EH (cell line): ENCODE results near the gene MED4.
"Not testable (repeated sequence)": the region's sequence is repeated elsewhere in the genome, so short reads cannot be mapped to it uniquely, and the experiment has no call there.

Experiments used
- DNase-seq: peaks from one replicate; pipeline ENCODE4 v3.0.0-alpha.2; 2015; ENCODE audit warnings: low read depth

The MED4 gene

GRCh38 chr13:48094404-48094780 is 512 bp downstream of the MED4 start:
- DNase-seq, result no peak

- no peak for DNase-seq
Measured at GRCh38 chr13:48093588-48093987, 1.3 kb downstream of the MED4 start.

GRCh38 chr13:48086272-48086671 is 8.6 kb downstream of the MED4 start:
- DNase-seq, result no peak

- DNase-seq, result no peak
Measured at GRCh38 chr13:48081739-48082138, 13.2 kb downstream of the MED4 start.

GRCh38 chr13:48078251-48078656 is 16.6 kb downstream of the MED4 start:
- DNase-seq, result peak; percentile 4

- DNase-seq, result no peak
Measured at GRCh38 chr13:48074006-48074405, 20.9 kb downstream of the MED4 start.

GRCh38 chr13:48072787-48073186 is 22.1 kb downstream of the MED4 start:
- DNase-seq, result no peak

GRCh38 chr13:48072304-48072703 is 22.6 kb downstream of the MED4 start:
- no peak for DNase-seq

- no peak for DNase-seq
Measured at GRCh38 chr13:48070942-48071341, 24.0 kb downstream of the MED4 start.

GRCh38 chr13:48069573-48069972 is 25.3 kb downstream of the MED4 start:
- no peak for DNase-seq

- no peak for DNase-seq
Measured at GRCh38 chr13:48068952-48069351, 26.0 kb downstream of the MED4 start.

- DNase-seq, result no peak
Measured at GRCh38 chr13:48068036-48068435, 26.9 kb downstream of the MED4 start.

GRCh38 chr13:48066310-48066989 is 28.5 kb downstream of the MED4 start:
- peak; percentile 41 for DNase-seq

- DNase-seq, result not testable (repeated sequence)
Measured at GRCh38 chr13:48059951-48060350, 35.0 kb downstream of the MED4 start.

GRCh38 chr13:48058536-48058935 is 36.4 kb downstream of the MED4 start:
- not testable (repeated sequence) for DNase-seq

GRCh38 chr13:48055712-48056111 is 39.2 kb downstream of the MED4 start:
- no peak for DNase-seq

GRCh38 chr13:48054601-48055000 is 40.3 kb downstream of the MED4 start:
- DNase-seq, result no peak

GRCh38 chr13:48050550-48050949 is 44.4 kb downstream of the MED4 start:
- DNase-seq, result no peak

GRCh38 chr13:48043789-48044503 is 51.0 kb downstream of the MED4 start:
- DNase-seq, result peak; percentile 80

GRCh38 chr13:48042894-48043293 is 52.0 kb downstream of the MED4 start:
- DNase-seq, result no peak

- peak; percentile 42 for DNase-seq
Measured at GRCh38 chr13:48040896-48041295, 54.0 kb downstream of the MED4 start.

GRCh38 chr13:48040049-48040448 is 54.9 kb downstream of the MED4 start:
- no peak for DNase-seq

- peak; percentile 47 for DNase-seq
Measured at GRCh38 chr13:48038761-48039160, 56.1 kb downstream of the MED4 start.
